IMR-90 (cell line): ENCODE data around the gene RHBDD1. TPM values are rescaled to one million over a fixed set of nuclear protein-coding genes. Genes with fewer than 3 reads are reported as not detected.

Source experiments
- ATAC-seq: fragments of 200-7000 bp; cut with Tn5 transposase; 2 replicates; pipeline ENCODE4 v1.9.1; 2020; ENCODE audit warnings: low read depth, mild to moderate bottlenecking, moderate library complexity
- BruUV-seq: library from RNA; stranded (reverse); fragments of 400-500 nt; replicated peaks from 2 replicates; lab custom pipeline; 2021; lab: Mats Ljungman, UMichigan
- CTCF ChIA-PET: fragments of 300-600 bp; formaldehyde crosslinking; extraction: SDS; loops from one replicate; lab custom pipeline; 2021; ENCODE audit warnings: antibody characterized with exemption; lab: Yijun Ruan, JAX
- POLR2A ChIA-PET: fragments of 300-600 bp; sonication (Branson Sonifier 250); formaldehyde crosslinking; loops from one replicate; lab custom pipeline; 2022; ENCODE audit warnings: antibody characterized with exemption; ENCODE audit not compliant: unreplicated experiment; lab: Charles Lee
- DNase-seq: peaks from one replicate; pipeline ENCODE4 v3.0.0; 2013
- H2AFZ ChIP-seq: replicated peaks from 2 replicates; pipeline ENCODE3; 2013; ENCODE audit warnings: low read length, mild to moderate bottlenecking; ENCODE audit not compliant: poor library complexity
- H2AK5ac ChIP-seq: 2 replicates; pipeline ENCODE4 v1.6.1; 2013; ENCODE audit warnings: low read depth, low read length, inconsistent platforms
- H2AK9ac ChIP-seq: replicated peaks from 2 replicates; pipeline ENCODE3; 2013; ENCODE audit warnings: mild to moderate bottlenecking, low read depth, low read length, moderate library complexity; ENCODE audit not compliant: poor library complexity
- H2BK120ac ChIP-seq: 2 replicates; pipeline ENCODE4 v1.6.1; 2013; ENCODE audit warnings: low read depth, low read length, inconsistent platforms
- H2BK15ac ChIP-seq: 3 replicates; pipeline ENCODE4 v1.6.1; 2013; ENCODE audit warnings: low read depth, low read length, inconsistent platforms
- H2BK20ac ChIP-seq: 2 replicates; pipeline ENCODE4 v1.6.1; 2013; ENCODE audit warnings: low read depth, mild to moderate bottlenecking, inconsistent platforms, low read length, moderate library complexity
- H2BK5ac ChIP-seq: 2 replicates; pipeline ENCODE4 v1.6.1; 2013; ENCODE audit warnings: mild to moderate bottlenecking, low read depth, low read length, inconsistent platforms; ENCODE audit not compliant: poor library complexity, severe bottlenecking
- H3K14ac ChIP-seq: replicated peaks from 2 replicates; pipeline ENCODE4 v1.6.1; 2013; ENCODE audit warnings: low read depth, low read length, inconsistent platforms
- H3K18ac ChIP-seq: 2 replicates; pipeline ENCODE4 v1.6.1; 2013; ENCODE audit warnings: low read depth, low read length, control low read depth
- H3K23ac ChIP-seq: 2 replicates; pipeline ENCODE4 v1.6.1; 2013; ENCODE audit warnings: low read depth, low read length, inconsistent platforms
- H3K27ac ChIP-seq: 2 replicates; pipeline ENCODE4 v1.5.1; 2013; ENCODE audit warnings: mild to moderate bottlenecking, control low read depth, low read length; ENCODE audit not compliant: insufficient read depth
- H3K27me3 ChIP-seq: 2 replicates; pipeline ENCODE4 v1.6.1; 2013; ENCODE audit warnings: low read length; ENCODE audit not compliant: control insufficient read depth, insufficient read depth
- H3K36me3 ChIP-seq: 2 replicates; pipeline ENCODE4 v1.6.1; 2013; ENCODE audit warnings: low read length, mixed read lengths; ENCODE audit not compliant: control insufficient read depth, insufficient read depth
- H3K4ac ChIP-seq: 2 replicates; pipeline ENCODE4 v1.6.1; 2013; ENCODE audit warnings: low read depth, low read length, inconsistent platforms
- H3K4me1 ChIP-seq: 2 replicates; pipeline ENCODE4 v1.6.1; 2013; ENCODE audit warnings: low read length, mixed read lengths; ENCODE audit not compliant: control insufficient read depth, insufficient read depth
- H3K4me2 ChIP-seq: 2 replicates; pipeline ENCODE4 v1.6.1; 2013; ENCODE audit warnings: low read depth, mild to moderate bottlenecking, control low read depth, low read length, moderate library complexity
- H3K4me3 ChIP-seq: 2 replicates; pipeline ENCODE4 v1.5.1; 2013; ENCODE audit warnings: low read depth, mild to moderate bottlenecking, control low read depth, low read length, moderate library complexity; ENCODE audit not compliant: insufficient read depth
- H3K56ac ChIP-seq: 2 replicates; pipeline ENCODE4 v1.6.1; 2013; ENCODE audit warnings: low read length, inconsistent platforms; ENCODE audit not compliant: insufficient read depth; ENCODE audit errors: extremely low read depth
- H3K79me1 ChIP-seq, 2 experiments: 2 replicates each; pipeline ENCODE4 v1.6.1; 2013; ENCODE audit warnings: low read length in 2 of 2, inconsistent platforms in 1 of 2, low read depth in 1 of 2
- H3K9ac ChIP-seq: 2 replicates; pipeline ENCODE4 v1.6.1; 2013; ENCODE audit warnings: low read depth, low read length, control low read depth
- H3K9me1 ChIP-seq: 2 replicates; pipeline ENCODE4 v1.6.1; 2013; ENCODE audit warnings: low read length, inconsistent platforms; ENCODE audit not compliant: insufficient read depth
- H3K9me3 ChIP-seq: 2 replicates; pipeline ENCODE4 v1.6.1; 2013; ENCODE audit warnings: low read length; ENCODE audit not compliant: control insufficient read depth, insufficient read depth
- H4K20me1 ChIP-seq: 2 replicates; pipeline ENCODE4 v1.6.1; 2013; ENCODE audit warnings: low read length, inconsistent platforms; ENCODE audit not compliant: insufficient read depth
- H4K5ac ChIP-seq: 2 replicates; pipeline ENCODE4 v1.6.1; 2013; ENCODE audit warnings: mild to moderate bottlenecking, low read depth, low read length, control low read depth
- H4K8ac ChIP-seq, 2 experiments: 2 replicates each; pipeline ENCODE4 v1.6.1; 2013; ENCODE audit warnings: low read depth in 2 of 2, low read length in 2 of 2, control low read depth in 1 of 2, inconsistent platforms in 1 of 2
- H4K91ac ChIP-seq: 2 replicates; pipeline ENCODE4 v1.6.1; 2013; ENCODE audit warnings: low read depth, low read length, inconsistent platforms; ENCODE audit not compliant: insufficient read depth
- BHLHE40 ChIP-seq: fragments of 150-350 bp; IDR thresholded peaks from 2 replicates; pipeline ENCODE4 v1.6.1; 2016; ENCODE audit warnings: mild to moderate bottlenecking, low read depth, low read length
- CTCF ChIP-seq: conservative IDR thresholded peaks from 2 replicates; pipeline ENCODE4 v1.5.1; 2012; ENCODE audit warnings: mild to moderate bottlenecking, low read depth, low read length, improper control_type of control experiment
- MAFK ChIP-seq: IDR thresholded peaks from 2 replicates; pipeline ENCODE4 v1.6.1; 2012; ENCODE audit warnings: low read depth, low read length, improper control_type of control experiment
- NFE2L2 ChIP-seq: fragments of 150-350 bp; IDR thresholded peaks from 2 replicates; pipeline ENCODE4 v1.6.1; 2016; ENCODE audit warnings: low read depth, mild to moderate bottlenecking, low read length
- USF2 ChIP-seq: fragments of 150-350 bp; IDR thresholded peaks from 2 replicates; pipeline ENCODE4 v1.6.1; 2017; ENCODE audit warnings: mild to moderate bottlenecking, antibody characterized with exemption, low read length, low read depth
- WGBS, 2 experiments: methylation state at CpG; one replicate each; pipeline versions ENCODE4 v1.1.5 to v1.1.7; 2013; ENCODE audit warnings: missing lambda C conversion rate in 2 of 2; ENCODE audit not compliant: insufficient read length in 1 of 2; ENCODE audit errors: extremely low coverage in 2 of 2; 5-methylcytosine and 5-hydroxymethylcytosine counted together
- dilution Hi-C: fragments of 300-500 bp; cut with HindIII; formaldehyde crosslinking; loops from one replicate; pipeline ENCODE4 v1.14.3; 2018; ENCODE audit warnings: low sequenced_read_pairs; ENCODE audit not compliant: unreplicated experiment
- in situ Hi-C: fragments of 300-500 bp; cut with MboI; formaldehyde crosslinking; loops from 3 replicates; pipeline ENCODE4 v1.14.3; 2019; ENCODE audit warnings: low sequenced_read_pairs, inconsistent platforms, mixed read lengths
- intact Hi-C: fragments of 100-400 bp; cut with micrococcal nuclease; formaldehyde crosslinking; loops from 2 replicates; pipeline ENCODE4 v1.10.0; 2022
- polyA plus RNA-seq, 3 experiments: library from polyadenylated mRNA; depleted of rRNA; stranded (reverse); fragments of >200 nt; gene quantifications; 2 replicates each; pipeline ENCODE4 v1.2.3, GENCODE V29; 2012; ENCODE audit warnings: low replicate concordance in 1 of 3
- total RNA-seq: library from RNA; depleted of rRNA; stranded (reverse); fragments of >200 nt; gene quantifications from 2 replicates; pipeline ENCODE4 v1.2.3, GENCODE V29; 2012

The RHBDD1 gene
- total and polyA plus RNA-seq, 2 of the 4 experiments (the other 2 are of a cell fraction), result 9.7 to 14.0 TPM

GRCh38 chr2:226953206-226953605 lies 117.4 kb downstream of the RHBDD1 start:
- no peaks in the 10 kb centered on the region for H3K27me3 ChIP-seq

More at GRCh38 chr2:226953206-226953605, 117.4 kb downstream of the RHBDD1 start:
- DNase-seq (no peak), ATAC-seq (no peak)
- Histone ChIP-seq H3K36me3 (no peaks in the 10 kb centered on the region), H3K4me1 (no peaks in the 10 kb centered on the region), H2BK15ac (no peak overlapping the region), H4K8ac (no peak overlapping the region), H3K4me2 (no peak overlapping the region), H4K20me1 (no peaks in the 10 kb centered on the region), H3K9me3 (no peaks in the 10 kb centered on the region), H2BK20ac (no peak overlapping the region), H3K4me3 (no peak overlapping the region), H2AK5ac (no peak overlapping the region), H3K56ac (no peak overlapping the region), H3K23ac (no peak overlapping the region), H3K4ac (no peak overlapping the region), H3K18ac (no peak overlapping the region), H2BK120ac (no peak overlapping the region), H2AK9ac (no peak overlapping the region), H3K79me1 (no peaks in the 10 kb centered on the region), H4K5ac (no peak overlapping the region), H3K27ac (no peak overlapping the region), H4K91ac (no peak overlapping the region), H3K14ac (no peak overlapping the region), H2BK5ac (no peak overlapping the region), H3K9me1 (0 out of 2 replicates have a peak, but pooled peaks cover 4% of the 10 kb centered on the region), H2AFZ (no peak overlapping the region), H3K9ac (no peak overlapping the region)
- intact Hi-C loops, result no loop called here
- WGBS, 2 experiments, result 80% methylated on average over 2 of the region's 3 CpGs; no CpG with 5 or more reads in 1 of the 2 experiments
- POLR2A ChIA-PET, result no interaction called here
- dilution Hi-C loops, result no loop called here
- in situ Hi-C loops, result no loop called here
- CTCF ChIA-PET, result no interaction called here
- TF ChIP-seq NFE2L2 (no peak), USF2 (no peak), MAFK (no peak), CTCF (no peak), BHLHE40 (no peak)
- no TSS peak for BruUV-seq
